GM21576 (cell line): Measurements from ENCODE around the gene SAMD3.
"Not testable (repeated sequence)": the region's sequence is repeated elsewhere in the genome, so short reads cannot be mapped to it uniquely, and the experiment has no call there.

ENCODE experiments used
- ATAC-seq: cut with Tn5 transposase; IDR thresholded peaks from one replicate; pipeline ENCODE4 v1.9.1; 2021; ENCODE audit warnings: mild to moderate bottlenecking, moderate library complexity; ENCODE audit not compliant: unreplicated experiment

Gene SAMD3

DNA sequence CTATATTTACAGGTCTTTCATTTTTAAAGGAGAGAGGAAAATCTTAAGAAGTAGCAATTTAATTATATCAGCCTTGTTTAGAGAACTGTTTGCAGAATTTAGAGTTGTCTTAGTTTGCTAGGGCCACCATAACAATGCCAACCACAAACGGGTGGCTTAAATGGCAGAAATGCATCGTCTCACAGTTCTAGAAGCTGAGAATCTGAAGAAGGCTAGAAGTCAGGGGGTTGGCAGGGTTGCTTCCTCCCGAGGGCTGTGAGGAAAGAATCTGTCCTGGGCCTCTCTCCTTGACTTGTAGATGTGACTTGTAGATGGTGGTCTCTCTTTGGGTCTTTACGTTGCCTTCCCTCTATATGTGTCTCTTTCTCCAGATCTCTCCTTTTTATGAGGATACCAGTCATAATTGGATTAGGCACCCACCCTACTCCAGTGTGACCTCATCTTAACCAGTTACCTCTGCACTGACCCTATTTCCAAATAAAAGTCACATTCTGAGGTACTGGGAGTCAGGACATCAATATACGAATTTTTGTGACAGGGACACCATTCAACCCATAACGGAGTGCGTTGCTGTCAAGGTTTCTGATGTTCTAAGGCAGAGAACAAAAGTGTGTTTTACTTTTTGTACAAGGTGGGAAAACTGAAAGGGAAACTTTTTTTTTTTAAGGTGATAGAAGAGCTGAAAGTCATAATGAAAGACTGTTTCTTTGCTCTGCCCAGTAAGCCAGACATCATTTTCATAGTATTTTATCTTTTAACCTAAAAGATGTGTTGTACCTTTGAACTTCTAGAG, 84.4 kb downstream of the SAMD3 start:
- ATAC-seq = peak; percentile 60

DNA sequence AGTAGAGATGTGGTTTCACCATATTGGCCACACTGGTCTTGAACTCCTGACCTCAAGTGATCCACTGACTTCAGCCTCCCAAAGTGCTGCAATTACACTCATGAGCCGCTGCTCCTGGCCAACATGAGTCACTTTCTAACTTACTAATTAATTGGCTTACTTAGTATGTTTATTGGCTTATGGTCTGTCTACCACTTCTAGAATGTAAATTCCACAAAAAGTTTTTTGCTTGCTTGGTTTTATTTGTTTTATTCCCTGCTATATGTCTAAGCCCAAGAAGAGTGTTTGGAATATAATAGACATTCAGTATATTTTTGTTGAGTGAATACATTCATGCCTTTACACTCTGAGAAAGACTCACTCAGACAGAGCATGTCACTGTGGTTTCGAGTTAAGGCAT, 86.0 kb downstream of the SAMD3 start:
- ATAC-seq = no peak

DNA sequence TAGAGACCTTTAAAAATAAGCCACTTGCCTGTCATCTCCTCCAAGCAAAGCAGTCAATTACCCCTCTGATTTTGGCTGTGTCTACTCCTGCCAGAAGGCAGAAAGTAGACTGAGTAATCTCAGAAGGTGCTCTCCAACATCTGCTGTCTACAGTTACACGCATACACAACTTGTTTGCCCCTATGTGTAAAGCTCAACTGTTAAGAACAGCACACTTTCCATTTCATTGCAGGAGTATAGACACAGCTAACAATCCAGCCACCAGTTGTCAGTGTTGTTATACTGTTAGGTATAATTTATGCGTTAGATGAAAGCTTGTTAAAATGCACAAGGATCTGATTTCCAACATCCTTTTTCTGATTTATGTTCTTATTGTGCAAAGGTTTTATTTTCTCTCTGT, 88.2 kb downstream of the SAMD3 start:
- no peak for ATAC-seq

- ATAC-seq = peak; percentile 78
These were observed 90.5 kb downstream of the SAMD3 start for GRCh38 chr6:130132286-130132701.

DNA sequence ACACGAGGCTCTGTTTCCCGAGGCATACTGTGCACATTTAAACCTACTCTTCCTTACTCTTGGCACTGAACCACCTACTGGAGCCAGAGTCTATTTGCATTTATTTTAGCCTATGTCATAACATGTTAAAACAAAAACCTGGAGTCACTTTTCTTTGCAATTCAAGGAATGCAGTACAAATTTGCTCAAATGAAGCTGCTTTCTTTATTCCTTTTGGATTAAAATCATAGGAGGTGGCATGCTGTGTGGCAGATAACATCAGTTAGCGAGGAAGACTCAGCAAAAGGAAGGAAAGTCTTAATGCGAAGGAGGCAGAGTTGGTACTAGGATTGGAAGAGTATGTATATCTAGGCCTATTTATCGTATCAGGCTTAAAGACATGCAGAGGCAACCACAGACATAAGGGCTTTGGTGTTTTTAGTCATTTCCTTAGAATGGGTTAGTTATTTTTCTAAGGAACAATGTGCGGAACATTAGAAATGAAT, 92.9 kb downstream of the SAMD3 start:
- ATAC-seq = no peak

DNA sequence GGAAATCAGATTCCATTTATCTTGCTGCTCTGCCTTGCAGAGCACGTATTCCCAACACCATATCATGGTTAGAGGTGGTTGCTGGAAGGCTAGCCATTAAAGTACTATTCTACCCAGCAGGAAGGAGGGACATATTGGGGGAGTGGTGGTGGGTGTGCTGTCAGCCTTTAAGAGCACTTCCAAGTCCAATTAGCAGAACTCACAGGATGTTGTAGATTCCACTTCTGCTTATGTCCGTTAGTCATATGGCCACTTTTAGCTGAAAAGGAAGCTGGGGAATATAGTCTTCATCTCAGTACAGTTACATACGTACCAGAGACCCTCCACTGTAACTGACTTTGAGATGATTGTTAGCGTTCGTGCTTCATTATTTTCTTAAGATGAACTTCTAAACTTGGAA, 94.4 kb downstream of the SAMD3 start:
- no peak for ATAC-seq

DNA sequence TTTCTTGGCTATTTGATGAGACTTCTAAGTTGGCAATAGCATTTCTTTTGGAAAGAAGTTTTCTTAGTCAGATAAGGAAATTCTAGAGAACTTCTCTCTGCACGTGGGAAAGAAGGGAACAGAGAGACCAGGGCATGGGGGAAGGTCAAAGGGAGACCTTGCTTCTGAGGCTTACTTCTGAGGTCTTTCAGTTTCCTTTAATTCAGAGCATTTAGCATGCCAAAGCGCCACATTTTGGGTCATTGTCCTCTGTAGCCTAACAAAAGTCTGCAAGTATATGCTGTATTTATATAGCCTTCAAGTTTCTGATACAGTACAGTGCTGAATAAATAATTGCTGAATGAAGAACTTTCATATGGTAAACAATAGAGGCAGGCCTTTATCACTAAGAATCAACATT, 95.6 kb downstream of the SAMD3 start:
- no peak for ATAC-seq

GRCh38 chr6:130122243-130122642, 100.5 kb downstream of the SAMD3 start:
- ATAC-seq = no peak

GRCh38 chr6:130120731-130121130, 102.0 kb downstream of the SAMD3 start:
- ATAC-seq = no peak

GRCh38 chr6:130119211-130119610, 103.5 kb downstream of the SAMD3 start:
- ATAC-seq = no peak

DNA sequence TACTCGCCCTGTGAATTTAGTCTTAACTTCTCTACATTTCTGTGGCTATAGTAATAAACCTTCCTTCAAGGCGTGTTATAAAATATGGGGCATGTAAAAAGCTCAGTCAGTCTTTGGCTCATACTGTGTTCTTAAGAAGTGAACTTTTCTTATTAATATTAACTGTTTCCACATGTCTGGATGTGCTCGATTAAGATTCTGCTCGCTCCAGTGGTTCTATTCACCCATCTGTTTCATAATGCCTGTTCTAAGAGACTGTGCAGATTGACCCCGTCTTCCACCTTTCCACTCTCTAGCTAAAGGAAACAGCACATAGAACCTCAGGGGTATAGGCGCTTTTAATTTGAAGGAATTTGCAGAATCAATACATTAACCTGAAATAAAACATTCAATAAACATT, 104.5 kb downstream of the SAMD3 start:
- ATAC-seq = no peak

GRCh38 chr6:130117187-130117701, 105.5 kb downstream of the SAMD3 start:
- ATAC-seq = not testable (repeated sequence)

- ATAC-seq = peak; percentile 40
These were observed 106.5 kb downstream of the SAMD3 start for GRCh38 chr6:130116273-130116672.

GRCh38 chr6:130115036-130115435, 107.7 kb downstream of the SAMD3 start:
- ATAC-seq = peak; percentile 93

DNA sequence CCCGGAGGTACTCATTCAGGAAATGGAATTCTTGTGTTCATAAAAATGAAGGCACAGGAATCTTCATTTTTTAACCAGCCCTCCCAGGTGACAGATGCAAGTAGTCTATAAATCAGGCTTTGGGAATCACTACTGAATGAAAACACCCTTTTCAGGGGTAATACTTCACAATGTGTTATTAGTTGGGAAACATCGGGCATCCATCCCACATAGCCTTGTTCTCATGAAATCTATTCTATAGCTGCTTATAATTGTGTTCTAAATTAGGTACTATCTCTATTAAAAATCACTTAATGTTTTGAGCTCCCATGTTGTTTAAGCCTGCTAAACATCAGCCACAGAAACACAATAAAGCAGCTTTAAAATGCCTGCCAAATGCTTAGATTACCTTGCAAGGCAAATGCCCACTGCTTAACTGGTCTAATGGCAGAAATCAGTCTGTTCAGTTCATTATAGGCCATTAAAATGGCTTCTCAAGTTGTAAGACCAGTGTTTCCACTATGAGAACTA, 109.5 kb downstream of the SAMD3 start:
- no peak for ATAC-seq

DNA sequence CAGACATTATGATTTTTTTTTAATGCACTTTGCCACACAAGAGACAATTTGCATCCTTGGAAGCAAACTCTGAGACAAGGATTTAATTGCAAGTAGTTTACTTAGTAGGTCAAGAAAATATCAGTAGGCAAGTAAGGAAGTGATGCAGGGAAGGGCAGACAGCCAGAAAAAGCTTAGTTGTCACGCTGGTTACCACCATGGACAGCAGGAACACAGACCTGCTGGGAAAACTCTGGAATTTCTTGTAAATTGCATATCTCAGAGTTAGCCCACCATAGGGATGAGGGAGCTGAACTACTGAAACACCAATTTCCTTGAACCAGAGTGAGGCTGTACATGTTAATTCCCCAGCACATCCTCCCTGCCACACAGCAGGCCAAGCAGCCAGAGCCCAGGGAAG, 111.7 kb downstream of the SAMD3 start:
- no peak for ATAC-seq

DNA sequence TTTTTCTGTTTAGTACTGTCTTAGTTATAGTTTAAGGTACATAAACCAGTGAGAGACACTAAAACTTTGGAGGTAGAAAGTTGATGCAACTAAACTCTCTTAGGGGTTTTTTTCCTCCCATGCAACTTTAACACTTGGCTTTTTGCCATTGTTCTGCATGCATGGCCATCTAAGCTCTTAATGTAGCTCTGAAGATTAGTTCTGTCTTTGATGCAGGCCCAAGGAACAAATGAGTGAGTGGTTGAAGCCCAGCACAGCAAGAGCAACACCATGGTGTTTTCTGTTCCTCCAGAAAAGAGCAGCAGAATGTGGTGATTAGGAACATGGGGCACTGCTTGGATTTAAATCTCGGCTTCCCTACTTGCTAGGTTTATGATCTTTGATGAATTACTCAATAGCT, 115.0 kb downstream of the SAMD3 start:
- ATAC-seq = no peak

DNA sequence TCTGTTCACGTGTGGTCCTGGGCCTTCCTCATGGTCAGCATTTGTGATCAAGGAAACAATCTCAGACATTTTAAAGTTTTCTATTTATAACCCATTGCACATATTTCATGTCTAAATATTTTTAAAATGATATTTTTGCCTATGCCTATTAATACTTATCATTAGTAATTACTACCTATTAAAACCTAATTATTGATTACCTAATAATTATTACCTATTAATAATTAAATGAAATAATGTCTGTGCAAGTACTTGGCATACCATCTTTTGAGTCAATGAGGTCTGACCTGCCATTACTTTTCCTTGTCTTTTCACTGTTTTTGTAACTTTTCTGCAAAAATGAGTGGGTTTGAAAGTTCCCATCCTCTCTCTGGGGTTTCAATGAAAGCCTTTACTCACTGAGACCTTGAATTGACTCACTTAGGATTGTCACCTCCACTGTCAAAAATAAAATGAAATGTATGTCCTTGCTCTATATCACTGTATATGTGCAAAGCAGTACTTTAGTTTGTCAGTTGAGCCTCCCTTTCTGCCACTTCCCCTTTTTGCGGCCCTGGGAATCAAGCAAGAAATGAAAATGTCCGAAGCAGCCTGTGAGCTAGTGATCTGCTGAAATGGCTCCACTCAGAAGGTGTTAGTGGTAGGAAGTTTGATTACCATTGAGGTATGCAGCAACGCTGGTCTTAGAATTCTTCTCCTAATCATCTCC, 116.6 kb downstream of the SAMD3 start:
- peak; percentile 98 for ATAC-seq

GRCh38 chr6:130099119-130099518, 123.6 kb downstream of the SAMD3 start:
- ATAC-seq = no peak

GRCh38 chr6:130098317-130098716, 124.4 kb downstream of the SAMD3 start:
- ATAC-seq = no peak
